NCI-H128 (cell line): ENCODE data around the gene DEPDC4.
"Not testable (repeated sequence)": the region's sequence is repeated elsewhere in the genome, so short reads cannot be mapped to it uniquely, and the experiment has no call there.

Experiments
- DNase-seq: peaks from one replicate; lab custom pipeline; 2025; ENCODE audit not compliant: unreplicated experiment; lab: John Stamatoyannopoulos, UW

DEPDC4 gene

GRCh38 chr12:100265107-100265506 lies 1.8 kb downstream of the DEPDC4 start:
- DNase-seq = not testable (repeated sequence)

GRCh38 chr12:100263131-100263530 lies 3.7 kb downstream of the DEPDC4 start:
- no peak for DNase-seq

- no peak for DNase-seq
Measured at GRCh38 chr12:100258127-100258526, 8.8 kb downstream of the DEPDC4 start.

GRCh38 chr12:100254876-100255275 lies 12.0 kb downstream of the DEPDC4 start:
- no peak for DNase-seq

GRCh38 chr12:100253437-100253836 lies 13.4 kb downstream of the DEPDC4 start:
- no peak for DNase-seq

GRCh38 chr12:100251917-100252316 lies 15.0 kb downstream of the DEPDC4 start:
- DNase-seq = peak; percentile 70

- no peak for DNase-seq
Measured at GRCh38 chr12:100249941-100250340, 16.9 kb downstream of the DEPDC4 start.

- no peak for DNase-seq
Measured at GRCh38 chr12:100248886-100249285, 18.0 kb downstream of the DEPDC4 start.

- DNase-seq = no peak
Measured at GRCh38 chr12:100247765-100248164, 19.1 kb downstream of the DEPDC4 start.

GRCh38 chr12:100243137-100243536 lies 23.7 kb downstream of the DEPDC4 start:
- DNase-seq = no peak

GRCh38 chr12:100239589-100239988 lies 27.3 kb downstream of the DEPDC4 start:
- no peak for DNase-seq

GRCh38 chr12:100238801-100239200 lies 28.1 kb downstream of the DEPDC4 start:
- DNase-seq = no peak

- peak; percentile 5 for DNase-seq
Measured at GRCh38 chr12:100234591-100235304, 32.1 kb downstream of the DEPDC4 start.

GRCh38 chr12:100234166-100234565 lies 32.7 kb downstream of the DEPDC4 start:
- DNase-seq = no peak

- DNase-seq = not testable (repeated sequence)
Measured at GRCh38 chr12:100231873-100232272, 35.0 kb downstream of the DEPDC4 start.

GRCh38 chr12:100229876-100230275 lies 37.0 kb downstream of the DEPDC4 start:
- DNase-seq = no peak

- DNase-seq = no peak
Measured at GRCh38 chr12:100229036-100229635, 37.7 kb downstream of the DEPDC4 start.

GRCh38 chr12:100225491-100225890 lies 41.4 kb downstream of the DEPDC4 start:
- no peak for DNase-seq

GRCh38 chr12:100222173-100222572 lies 44.7 kb downstream of the DEPDC4 start:
- DNase-seq = not testable (repeated sequence)

GRCh38 chr12:100221523-100221922 lies 45.4 kb downstream of the DEPDC4 start:
- DNase-seq = no peak

GRCh38 chr12:100219328-100220109 lies 47.4 kb downstream of the DEPDC4 start:
- DNase-seq = no peak

GRCh38 chr12:100216337-100216736 lies 50.5 kb downstream of the DEPDC4 start:
- no peak for DNase-seq
